Stomach (tissue), 9 donors: ENCODE data around the gene CNTFR. TPM values are rescaled to one million over a fixed set of nuclear protein-coding genes. Genes with fewer than 3 reads are reported as not detected.
A peak's percentile ranks its signal among the peaks of the same experiment; 100 is the strongest.
"Not testable (repeated sequence)": the region's sequence is repeated elsewhere in the genome, so short reads cannot be mapped to it uniquely, and the experiment has no call there.

Experiments
- DNase-seq, 2 donors: peaks; one replicate each; pipeline versions ENCODE4 v3.0.0 to v3.0.0-alpha.2; 2013 to 2019
- H3K27ac ChIP-seq, 5 donors: fragments of 200-600 bp in 4 of 5; sonication (generic) in 4 of 5; one replicate each; pipeline ENCODE4 v1.5.1; 2013 to 2019; ENCODE audit warnings: mild to moderate bottlenecking in 1 of 5, moderate library complexity in 1 of 5
- H3K27me3 ChIP-seq, 3 donors: fragments of 200-600 bp; sonication (generic); one replicate each; pipeline ENCODE4 v1.5.1; 2017 to 2019; ENCODE audit warnings: mixed run types in 1 of 3
- H3K36me3 ChIP-seq, 4 donors: fragments of 200-600 bp; sonication (generic); 1 replicate in 3 of 4; 2 replicates in 1 of 4; pipeline ENCODE4 v1.5.1; 2016 to 2019
- H3K4me1 ChIP-seq, 4 donors: fragments of 200-600 bp; sonication (generic); one replicate each; pipeline ENCODE4 v1.5.1; 2016 to 2019
- H3K4me3 ChIP-seq, 4 donors: fragments of 200-600 bp; sonication (generic) in 3 of 4; one replicate each; pipeline ENCODE4 v1.5.1; 2016 to 2019; ENCODE audit warnings: mild to moderate bottlenecking in 1 of 4
- H3K9me3 ChIP-seq, 4 donors: fragments of 200-600 bp; sonication (generic); one replicate each; pipeline ENCODE4 v1.5.1; 2016 to 2019
- EP300 ChIP-seq: sonication (generic); formaldehyde crosslinking; IDR thresholded peaks from one replicate; pipeline ENCODE4 v1.6.1; 2017; ENCODE audit warnings: antibody characterized with exemption
- POLR2A ChIP-seq, 4 donors: fragments of 450-650 bp; IDR thresholded peaks; one replicate each; pipeline ENCODE4 v1.6.1; 2016; ENCODE audit warnings: antibody characterized with exemption in 4 of 4, control low read depth in 2 of 4, mild to moderate bottlenecking in 1 of 4, moderate library complexity in 1 of 4
- POLR2AphosphoS5 ChIP-seq, 3 donors: sonication (generic); formaldehyde crosslinking; IDR thresholded peaks; one replicate each; pipeline ENCODE4 v1.6.1; 2016; ENCODE audit warnings: antibody characterized with exemption in 3 of 3
- WGBS, 5 donors: extraction: QIAGEN DNeasy Blood & Tissue Kit in 3 of 5; methylation state at CpG; one replicate each; pipeline versions ENCODE4 v1.1.5 to v1.1.7; 2013 to 2018; 5-methylcytosine and 5-hydroxymethylcytosine counted together
- intact Hi-C: fragments of 100-400 bp; cut with DNase I; formaldehyde crosslinking; loops from one replicate; pipeline ENCODE4 v1.15.1; 2023; ENCODE audit warnings: low total_unique reads
- polyA plus RNA-seq, 3 donors: library from polyadenylated mRNA; stranded (reverse); fragments of 200-250 nt; gene quantifications; one replicate each; pipeline ENCODE4 v1.2.3, GENCODE V29; 2013
- total RNA-seq, 5 donors: library from RNA; depleted of rRNA; stranded (reverse); fragments of >200 nt; gene quantifications; one replicate each; pipeline versions ENCODE4 v1.1.0 to v1.2.3, GENCODE V29; 2014 to 2016
- TF ChIP-seq, protein P1 (sequence below), 7 experiments: fragments of 450-650 bp in 4 of 7; fragments of 200-600 bp in 3 of 7; sonication (generic) in 3 of 7; IDR thresholded peaks; one replicate each; pipeline ENCODE4 v1.5.1; 2016 to 2019; ENCODE audit warnings: antibody characterized with exemption in 7 of 7, control low read depth in 2 of 7, mild to moderate bottlenecking in 1 of 7
- donor health status: healthy with polysubstance abuse.
- donor health status: Bipolar disorder and iron deficiency.
- donor health status: healthy.

Gene CNTFR
- total and polyA plus RNA-seq, 8 donors, result 2.2 to 15.8 (median 2.9) TPM; not detected in 1

DNA sequence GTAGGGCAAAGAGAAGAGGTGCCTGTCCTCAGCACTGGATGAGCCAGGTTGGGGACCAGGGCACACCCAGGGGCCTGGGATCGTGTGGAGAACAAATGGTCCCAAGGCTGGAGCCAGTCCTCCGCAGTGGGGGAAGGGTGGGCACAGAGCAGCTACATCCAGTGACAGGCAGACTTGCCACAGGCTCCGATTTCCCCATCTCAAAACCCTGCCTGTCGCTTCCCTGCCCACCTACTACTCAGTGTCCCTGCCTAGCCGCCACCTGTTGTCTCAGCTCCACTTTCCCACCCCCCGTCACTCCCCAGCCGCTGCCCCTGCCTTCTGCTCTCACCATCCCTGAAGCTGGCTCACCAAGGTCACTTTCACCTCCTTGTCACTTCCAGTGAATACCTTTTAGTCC is 52.8 kb downstream of the CNTFR start:
- DNase-seq, result no peak
- Histone ChIP-seq H3K27ac (no peak overlapping the region), H3K4me1 (no peaks in the 10 kb centered on the region), H3K4me3 (no peak overlapping the region), H3K27me3 (peaks cover 0 to 47% (median 0%) of the 10 kb centered on the region in 3 donors), H3K9me3 (peaks cover 0 to 8% (median 2%) of the 10 kb centered on the region in 4 donors), H3K36me3 (no peaks in the 10 kb centered on the region)
- TF ChIP-seq POLR2AphosphoS5 (IDR thresholded peaks at IDR 0.05) (no peak), EP300 (no peak), POLR2A (IDR thresholded peaks at IDR 0.05) (no peak)
- TF ChIP-seq, protein P1, sequence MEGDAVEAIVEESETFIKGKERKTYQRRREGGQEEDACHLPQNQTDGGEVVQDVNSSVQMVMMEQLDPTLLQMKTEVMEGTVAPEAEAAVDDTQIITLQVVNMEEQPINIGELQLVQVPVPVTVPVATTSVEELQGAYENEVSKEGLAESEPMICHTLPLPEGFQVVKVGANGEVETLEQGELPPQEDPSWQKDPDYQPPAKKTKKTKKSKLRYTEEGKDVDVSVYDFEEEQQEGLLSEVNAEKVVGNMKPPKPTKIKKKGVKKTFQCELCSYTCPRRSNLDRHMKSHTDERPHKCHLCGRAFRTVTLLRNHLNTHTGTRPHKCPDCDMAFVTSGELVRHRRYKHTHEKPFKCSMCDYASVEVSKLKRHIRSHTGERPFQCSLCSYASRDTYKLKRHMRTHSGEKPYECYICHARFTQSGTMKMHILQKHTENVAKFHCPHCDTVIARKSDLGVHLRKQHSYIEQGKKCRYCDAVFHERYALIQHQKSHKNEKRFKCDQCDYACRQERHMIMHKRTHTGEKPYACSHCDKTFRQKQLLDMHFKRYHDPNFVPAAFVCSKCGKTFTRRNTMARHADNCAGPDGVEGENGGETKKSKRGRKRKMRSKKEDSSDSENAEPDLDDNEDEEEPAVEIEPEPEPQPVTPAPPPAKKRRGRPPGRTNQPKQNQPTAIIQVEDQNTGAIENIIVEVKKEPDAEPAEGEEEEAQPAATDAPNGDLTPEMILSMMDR (IDR thresholded peaks at IDR 0.05), result no peak
- 42 to 49% (median 48%) methylated on average over 7 of the region's 7 CpGs for WGBS, 5 donors
- intact Hi-C loops, result no loop called here

DNA sequence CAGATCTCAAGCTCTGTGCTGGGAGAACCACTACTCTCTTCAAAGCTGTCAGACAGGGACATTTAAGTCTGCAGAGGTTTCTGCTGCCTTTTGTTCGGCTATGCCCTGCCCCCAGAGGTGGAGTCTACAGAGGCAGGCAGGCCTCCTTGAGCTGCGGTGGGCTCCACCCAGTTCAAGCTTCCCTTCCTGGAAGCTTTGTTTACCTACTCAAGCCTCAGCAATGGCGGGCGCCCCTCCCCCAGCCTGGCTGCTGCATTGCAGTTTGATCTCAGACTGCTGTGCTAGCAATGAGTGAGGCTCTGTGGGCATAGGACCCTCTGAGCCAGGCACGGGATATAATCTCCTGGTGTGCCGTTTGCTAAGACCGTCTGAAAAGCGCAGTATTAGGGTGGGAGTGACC is 57.5 kb downstream of the CNTFR start:
- 79 to 98% (median 89%) methylated on average over 6 to 8 of the region's 8 CpGs for WGBS, 5 donors
- H3K27ac ChIP-seq, H3K4me3 ChIP-seq, H3K4me1 ChIP-seq, H3K9me3 ChIP-seq, DNase-seq, intact Hi-C loops, H3K36me3 ChIP-seq: not testable (repeated sequence)
- peaks cover 0 to 40% (median 0%) of the 10 kb centered on the region in 3 donors for H3K27me3 ChIP-seq

DNA sequence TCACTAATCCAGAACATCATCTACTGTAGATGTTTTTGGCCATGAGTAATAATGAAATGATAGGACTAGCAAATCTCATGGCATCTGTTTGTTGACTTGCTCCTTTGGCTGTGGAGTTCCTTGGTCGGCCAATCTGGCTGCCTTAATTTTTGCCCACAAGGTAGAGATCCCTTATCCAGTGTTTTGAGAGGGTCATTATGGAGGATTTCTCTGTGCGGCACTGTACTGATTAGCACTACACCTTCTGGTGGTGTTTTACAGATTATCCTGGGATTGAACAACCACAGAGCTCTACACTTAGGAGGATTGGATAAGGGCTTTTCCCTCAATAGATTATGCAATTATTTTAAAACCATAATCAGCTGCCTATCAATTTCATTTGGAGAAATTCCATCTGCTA is 63.5 kb downstream of the CNTFR start:
- peaks cover 0 to 9% (median 0%) of the 10 kb centered on the region in 3 donors for H3K27me3 ChIP-seq
- DNase-seq, result no peak
- H3K36me3 ChIP-seq, result no peaks in the 10 kb centered on the region
- H3K4me1 ChIP-seq, result peaks cover 3 to 17% (median 13%) of the 10 kb centered on the region in 4 donors
- no peaks in the 10 kb centered on the region for H3K9me3 ChIP-seq
- H3K4me3 ChIP-seq, result no peak overlapping the region
- TF ChIP-seq POLR2A (IDR thresholded peaks at IDR 0.05) (no peak), POLR2AphosphoS5 (IDR thresholded peaks at IDR 0.05) (no peak), EP300 (no peak)
- TF ChIP-seq, protein P1 (IDR thresholded peaks at IDR 0.05), result no peak
- H3K27ac ChIP-seq, result no peak overlapping the region
- intact Hi-C loops, result no loop called here
- 45 to 70% (median 51%) methylated on average over 2 of the region's 2 CpGs for WGBS, 5 donors

DNA sequence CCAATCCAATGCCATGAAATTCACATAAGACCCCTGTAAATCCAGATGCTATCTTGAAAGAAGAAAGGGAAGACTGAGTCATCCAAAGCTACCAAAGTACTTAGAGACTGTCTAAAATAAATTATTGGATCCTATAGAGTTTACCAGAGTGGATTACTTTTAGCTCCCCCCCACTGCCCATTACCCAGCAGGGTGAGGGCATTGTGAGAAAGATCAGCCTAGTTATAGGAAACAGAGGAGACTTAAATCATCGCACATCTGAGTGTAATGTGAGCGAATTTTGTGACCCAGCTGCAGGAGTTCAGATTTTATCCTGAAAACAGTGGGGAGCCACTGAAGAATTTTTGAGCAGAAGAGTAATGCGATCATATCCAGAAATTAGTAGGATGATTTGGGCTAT is 65.2 kb downstream of the CNTFR start:
- Histone ChIP-seq H3K36me3 (no peaks in the 10 kb centered on the region), H3K27me3 (peaks cover 0 to 9% (median 0%) of the 10 kb centered on the region in 3 donors), H3K9me3 (no peaks in the 10 kb centered on the region), H3K4me3 (no peak overlapping the region), H3K4me1 (peaks cover 3 to 17% (median 13%) of the 10 kb centered on the region in 4 donors), H3K27ac (no peak overlapping the region)
- no peak for DNase-seq
- WGBS, 5 donors, result 84 to 91% (median 89%) methylated on average over 3 of the region's 3 CpGs
- TF ChIP-seq, protein P1 (IDR thresholded peaks at IDR 0.05), result no peak
- no peak for TF ChIP-seq POLR2AphosphoS5 (IDR thresholded peaks at IDR 0.05)
- intact Hi-C loops, result no loop called here

DNA sequence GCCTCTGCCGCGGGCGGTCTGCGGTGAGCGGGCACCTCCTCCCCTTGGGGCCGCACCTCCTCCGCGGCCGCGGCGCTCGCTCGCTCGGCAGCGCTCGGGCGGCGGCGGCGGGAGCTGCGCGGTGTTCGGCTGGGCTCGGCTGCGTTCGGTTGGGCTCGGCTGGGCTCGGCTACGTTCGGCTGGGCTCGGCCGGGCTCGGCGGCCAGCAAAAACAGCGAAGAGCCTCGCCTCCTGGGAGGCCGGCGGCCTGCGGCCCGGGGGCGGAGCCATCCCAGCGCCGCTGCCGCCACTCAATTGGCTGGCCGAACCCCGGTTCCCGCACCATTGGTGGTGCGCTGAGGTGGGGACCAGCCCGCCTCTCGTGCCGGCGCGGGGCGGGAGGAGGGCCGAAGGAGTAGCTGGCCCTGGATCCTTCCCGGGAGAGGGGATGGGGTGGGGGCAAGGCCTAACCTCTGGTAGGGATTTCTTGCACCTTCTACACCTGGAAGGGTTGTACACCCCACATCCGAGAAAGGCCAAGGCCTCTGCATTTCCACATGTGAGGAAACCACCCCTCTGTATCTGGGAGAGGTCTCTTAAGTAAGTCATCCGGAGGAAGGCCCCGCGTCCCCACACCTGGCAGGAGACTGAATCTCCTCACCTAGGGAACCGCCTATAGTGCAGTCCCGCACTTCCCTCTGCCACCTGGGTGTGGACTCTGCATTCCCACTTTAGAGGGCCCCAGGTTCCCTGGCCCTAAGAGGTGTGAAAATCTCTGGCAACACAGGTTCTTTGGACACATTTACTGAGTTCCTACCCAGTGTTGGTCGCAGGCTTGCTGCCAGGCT is 66.3 kb downstream of the CNTFR start, which contains the start of gene ENHO:
Gene ENHO (minus strand): TSS at position 20 of the 827 bp plus-strand sequence. CDS start 1,295 bp downstream, outside the sequence.
- no peaks in the 10 kb centered on the region for H3K9me3 ChIP-seq
- TF ChIP-seq, protein P1 (IDR thresholded peaks at IDR 0.05), result no peak
- peak in 1 of 3 donors; percentile 15 for TF ChIP-seq POLR2AphosphoS5 (IDR thresholded peaks at IDR 0.05)
- H3K27me3 ChIP-seq, result peaks cover 0 to 9% (median 0%) of the 10 kb centered on the region in 3 donors
- H3K27ac ChIP-seq, result peak within 1 kb of the TSS in 2 of 5 donors; percentile 56 to 75
- H3K36me3 ChIP-seq, result no peaks in the 10 kb centered on the region
- H3K4me3 ChIP-seq, result peak within 1 kb of the TSS; percentile 53 to 58 (median 54)
- intact Hi-C loops, result no loop called here
- WGBS, 5 donors, result 3 to 19% (median 5%) methylated on average over 10 to 63 of the region's 63 CpGs
- DNase-seq, result peak; percentile 90 to 98
- peaks cover 3 to 17% (median 13%) of the 10 kb centered on the region in 4 donors for H3K4me1 ChIP-seq
